HG03460 (cell line): ENCODE results near the gene KPNA4.
"Not testable (repeated sequence)": the region's sequence is repeated elsewhere in the genome, so short reads cannot be mapped to it uniquely, and the experiment has no call there.

Experiments used
- ATAC-seq: cut with Tn5 transposase; IDR thresholded peaks from one replicate; pipeline ENCODE4 v1.9.1; 2021; ENCODE audit not compliant: unreplicated experiment

KPNA4 gene, protein sequence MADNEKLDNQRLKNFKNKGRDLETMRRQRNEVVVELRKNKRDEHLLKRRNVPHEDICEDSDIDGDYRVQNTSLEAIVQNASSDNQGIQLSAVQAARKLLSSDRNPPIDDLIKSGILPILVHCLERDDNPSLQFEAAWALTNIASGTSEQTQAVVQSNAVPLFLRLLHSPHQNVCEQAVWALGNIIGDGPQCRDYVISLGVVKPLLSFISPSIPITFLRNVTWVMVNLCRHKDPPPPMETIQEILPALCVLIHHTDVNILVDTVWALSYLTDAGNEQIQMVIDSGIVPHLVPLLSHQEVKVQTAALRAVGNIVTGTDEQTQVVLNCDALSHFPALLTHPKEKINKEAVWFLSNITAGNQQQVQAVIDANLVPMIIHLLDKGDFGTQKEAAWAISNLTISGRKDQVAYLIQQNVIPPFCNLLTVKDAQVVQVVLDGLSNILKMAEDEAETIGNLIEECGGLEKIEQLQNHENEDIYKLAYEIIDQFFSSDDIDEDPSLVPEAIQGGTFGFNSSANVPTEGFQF

DNA sequence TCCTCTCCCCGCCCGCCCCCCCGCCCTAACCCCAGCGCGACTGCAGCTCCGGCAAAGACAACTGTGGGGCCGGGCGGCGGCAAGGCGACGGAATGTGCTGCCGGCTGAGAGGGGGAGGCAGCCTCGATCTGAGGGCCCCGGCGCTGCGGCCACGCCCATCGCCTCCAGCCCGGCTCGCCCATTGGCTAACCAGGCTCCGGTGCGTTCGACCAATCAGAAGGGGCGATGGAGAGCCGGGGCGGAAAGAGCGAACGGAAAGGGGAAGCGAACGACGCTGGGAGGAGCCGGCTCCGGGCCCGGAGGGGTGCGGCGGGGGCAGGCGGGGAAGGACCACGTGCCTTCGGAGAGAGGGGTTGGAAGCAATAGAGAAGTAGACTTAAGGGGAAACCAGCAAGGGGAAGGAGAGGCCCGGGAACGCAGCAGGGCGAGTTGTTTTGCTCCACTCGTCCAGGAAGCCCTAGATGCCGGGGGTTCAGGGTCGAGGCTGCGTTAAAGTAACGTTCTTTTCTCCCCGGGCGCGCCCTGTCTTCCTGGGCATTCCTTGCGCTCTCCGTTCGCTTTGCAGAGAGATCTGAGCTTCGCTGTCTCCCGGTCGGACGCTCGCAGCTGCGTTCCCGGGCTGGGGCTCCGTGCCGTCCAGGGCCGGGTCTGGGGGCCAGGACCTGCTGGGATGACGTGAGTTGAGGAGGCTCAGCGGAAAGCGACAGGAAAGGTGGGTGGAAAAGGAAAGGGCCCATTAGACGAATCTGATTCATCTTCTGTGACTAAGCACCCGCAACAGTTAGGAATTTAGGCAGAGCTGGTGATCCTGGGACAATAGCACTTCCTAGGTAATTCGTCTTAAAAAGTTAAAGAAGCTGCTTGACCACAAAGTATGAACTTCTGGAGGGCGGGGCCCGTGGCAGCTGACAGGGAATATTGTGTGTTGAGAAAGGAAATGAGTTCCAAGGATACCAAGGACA is at the start of gene KPNA4:
Gene KPNA4 (minus strand): TSS at position 130 of the 962 bp plus-strand sequence. CDS start 289 bp downstream, outside the sequence.
- ATAC-seq, result peak; percentile 91

DNA sequence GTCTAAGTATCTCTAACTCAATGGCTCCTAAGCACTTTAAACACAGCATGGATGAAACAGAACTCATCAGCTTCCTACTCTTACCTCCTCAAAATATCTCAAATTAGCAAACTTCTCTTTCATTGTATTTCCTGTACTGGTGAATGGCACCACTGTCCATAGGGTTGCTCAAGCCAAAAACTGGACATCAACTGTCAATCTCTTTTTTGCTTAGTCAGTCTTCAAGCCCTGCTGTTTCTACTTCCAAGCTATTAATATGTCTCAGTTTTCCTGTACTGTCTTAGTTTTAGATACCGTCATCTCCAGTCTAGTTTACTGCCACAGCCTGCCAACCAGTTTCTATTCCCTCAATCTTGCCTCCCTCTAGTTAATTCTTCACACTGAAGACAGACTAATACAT is 48.3 kb upstream of the KPNA4 start:
- ATAC-seq, result no peak

DNA sequence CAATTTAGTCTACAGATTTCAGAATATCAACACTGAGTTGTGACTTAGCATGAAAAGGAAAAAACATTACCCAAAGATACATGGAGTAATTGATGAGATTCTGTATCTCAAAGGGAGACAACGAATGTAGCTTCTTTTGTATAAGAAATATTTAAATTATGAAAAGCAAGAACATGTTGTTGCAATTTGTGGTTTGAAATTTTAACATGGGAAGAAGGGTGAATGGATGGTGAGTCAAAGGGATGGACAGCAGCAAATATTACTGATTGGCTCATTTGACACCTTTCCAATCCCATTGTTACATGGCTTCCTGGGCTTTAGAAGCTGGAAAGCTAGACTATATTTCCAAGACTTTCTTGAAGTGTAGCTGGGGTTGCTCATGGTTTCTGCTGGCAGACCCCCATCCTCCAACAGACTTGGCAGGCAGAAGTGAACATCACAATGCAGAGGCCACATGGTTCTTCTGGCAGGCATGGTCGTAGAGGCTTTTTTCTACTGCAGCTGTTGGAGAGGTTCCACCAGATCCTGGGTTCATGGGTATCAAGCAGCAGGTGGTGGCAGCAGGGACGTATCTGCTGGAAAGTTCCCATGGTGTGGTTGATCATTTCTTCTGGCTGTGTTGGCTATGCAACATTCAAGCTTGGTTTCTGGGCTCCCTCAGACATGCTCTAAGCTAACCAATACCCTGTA is 47.2 kb upstream of the KPNA4 start:
- no peak for ATAC-seq

DNA sequence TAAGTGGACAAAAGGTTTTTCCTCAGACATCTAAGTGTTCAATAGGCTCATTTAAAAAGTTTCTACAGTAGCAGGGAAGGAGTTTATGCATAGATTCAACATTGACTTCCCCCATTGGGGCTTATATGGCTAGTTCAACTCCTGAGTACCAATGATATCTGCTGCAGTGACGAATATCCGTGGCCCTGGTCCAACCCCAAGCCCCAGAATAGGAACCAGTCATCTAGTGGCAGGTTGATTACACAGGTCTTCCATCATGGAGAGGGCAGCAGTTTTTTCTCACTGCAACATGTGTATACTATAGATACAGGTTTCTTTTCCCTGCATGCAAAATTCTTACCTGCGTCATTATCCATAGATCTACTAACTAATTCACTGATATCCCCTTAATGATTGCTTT is 45.8 kb upstream of the KPNA4 start:
- ATAC-seq, result no peak

DNA sequence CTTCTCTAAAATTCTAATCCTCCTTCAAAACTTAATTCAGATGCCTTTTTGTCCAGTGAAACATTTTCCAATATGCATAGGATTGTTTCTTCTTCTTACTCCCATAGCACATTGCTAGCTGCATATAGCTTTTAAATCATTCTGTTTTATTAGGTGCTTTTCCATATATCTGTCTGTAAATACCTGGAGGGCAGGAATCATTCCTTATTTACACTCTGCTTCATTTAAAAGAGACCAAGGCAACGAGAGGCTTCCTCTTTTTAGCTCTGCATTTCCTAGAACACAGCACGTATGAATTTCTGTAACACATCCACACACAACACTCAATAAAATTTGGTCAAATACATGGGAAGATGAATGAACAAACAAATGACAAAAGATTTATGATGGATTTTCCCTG is 43.5 kb upstream of the KPNA4 start:
- no peak for ATAC-seq

DNA sequence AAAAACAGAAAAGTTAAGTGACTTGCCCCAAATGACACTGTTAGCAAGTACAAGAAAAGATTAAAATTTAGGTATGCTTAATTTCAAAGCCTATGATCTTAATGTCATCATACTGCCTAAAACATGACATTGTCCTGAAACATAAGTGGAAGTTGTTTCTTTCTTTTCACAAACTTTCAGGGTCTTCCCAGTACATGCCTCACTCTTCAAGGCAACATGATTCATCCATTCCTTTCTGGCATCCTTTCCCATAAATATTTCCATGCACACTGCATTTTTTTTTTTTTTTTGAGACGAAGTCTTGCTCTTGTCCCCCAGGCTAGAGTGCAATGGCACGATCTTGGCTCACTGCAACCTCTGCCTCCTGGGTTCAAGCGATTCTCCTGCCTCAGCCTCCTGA is 42.5 kb upstream of the KPNA4 start:
- ATAC-seq, result no peak

DNA sequence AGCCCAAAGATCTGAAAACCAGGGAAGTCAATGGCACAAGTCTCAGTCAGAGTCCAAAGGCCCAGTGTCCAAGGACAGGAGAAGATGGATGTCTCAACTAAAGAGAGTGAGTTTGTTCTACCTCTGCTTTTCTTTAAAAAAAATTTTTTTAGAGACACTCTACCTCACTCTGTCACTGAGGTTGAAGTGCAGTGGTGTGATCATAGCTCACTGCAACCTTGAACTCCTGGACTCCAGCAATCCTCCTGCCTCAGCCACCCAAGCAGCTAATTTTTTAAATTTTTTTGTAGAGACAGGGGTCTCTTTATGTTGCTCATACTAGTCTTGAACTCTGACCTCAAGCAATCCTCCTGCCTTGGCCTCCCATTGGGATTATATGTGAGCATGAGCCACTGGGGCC is 39.9 kb upstream of the KPNA4 start:
- ATAC-seq, result no peak

DNA sequence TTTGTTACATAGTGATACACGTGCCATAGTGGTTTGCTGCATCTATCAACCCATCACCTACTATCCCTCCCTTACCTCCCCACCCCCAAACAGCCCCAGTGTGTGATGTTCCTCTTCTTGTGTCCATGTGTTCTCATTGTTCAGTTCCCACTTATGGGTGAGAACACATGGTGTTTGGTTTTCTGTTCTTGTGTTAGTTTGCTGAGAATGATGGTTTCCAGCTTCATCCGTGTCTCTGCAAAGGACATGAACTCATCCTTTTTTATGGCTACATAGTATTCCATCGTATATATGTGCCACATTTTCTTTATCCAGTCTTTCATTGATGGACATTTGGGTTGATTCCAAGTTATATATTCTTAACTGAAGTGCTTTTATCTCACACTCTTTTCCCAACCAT is 38.5 kb upstream of the KPNA4 start:
- ATAC-seq, result not testable (repeated sequence)

DNA sequence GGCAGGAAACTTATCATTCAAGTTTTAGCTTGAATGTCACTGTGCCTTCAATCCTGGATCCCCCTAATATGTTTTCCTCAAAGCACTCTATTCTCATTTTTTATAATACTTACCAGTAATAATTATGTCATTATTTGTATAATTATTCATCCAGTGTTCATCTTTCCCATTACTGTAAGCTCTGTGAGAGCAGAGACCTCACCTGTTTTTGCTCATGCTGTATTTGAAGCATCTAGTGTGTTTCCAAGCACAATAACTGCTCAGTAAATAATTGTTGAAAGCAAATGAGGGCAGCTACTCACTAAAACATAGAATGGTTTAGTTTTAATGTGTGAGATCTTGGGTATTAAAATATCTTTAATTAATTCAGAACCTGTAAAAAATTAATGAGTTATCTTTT is 36.9 kb upstream of the KPNA4 start:
- no peak for ATAC-seq

DNA sequence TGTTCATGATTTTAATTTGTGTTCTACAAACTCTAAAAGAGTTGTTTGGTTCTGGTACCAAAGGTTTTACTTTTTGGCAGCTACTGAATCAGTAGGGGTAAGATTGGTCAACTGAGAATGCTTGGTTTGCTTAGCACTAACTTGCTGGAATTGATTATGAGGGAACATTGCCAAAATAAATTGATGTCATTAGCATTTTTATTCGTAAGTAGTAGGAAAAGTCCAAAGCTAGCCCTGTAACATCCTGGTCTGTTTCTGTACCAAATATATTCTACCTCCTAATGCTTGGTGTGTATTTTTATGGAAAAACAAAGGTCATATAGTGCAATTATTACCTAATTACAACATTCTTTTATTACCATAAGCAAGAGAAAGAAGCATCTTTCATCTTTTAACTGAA is 35.9 kb upstream of the KPNA4 start:
- no peak for ATAC-seq

DNA sequence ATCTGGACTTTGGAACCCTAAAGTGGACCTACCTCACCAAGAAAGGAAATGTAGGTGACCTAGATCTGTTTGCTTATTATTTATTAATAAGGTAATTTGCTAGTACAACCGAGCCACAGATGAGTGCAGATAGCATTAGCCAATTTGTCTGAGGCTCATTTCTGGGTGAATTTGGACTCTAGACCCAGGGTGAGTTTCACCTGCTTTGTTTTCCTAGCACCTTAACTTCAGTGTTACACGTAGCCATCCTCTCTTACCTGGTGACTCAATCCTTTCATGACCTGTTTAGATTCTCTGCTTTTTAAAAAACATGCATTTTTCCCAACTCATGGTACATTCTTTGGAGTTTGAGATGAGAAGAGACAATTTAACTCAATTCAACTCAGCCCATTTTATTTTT is 33.5 kb upstream of the KPNA4 start:
- ATAC-seq, result no peak

DNA sequence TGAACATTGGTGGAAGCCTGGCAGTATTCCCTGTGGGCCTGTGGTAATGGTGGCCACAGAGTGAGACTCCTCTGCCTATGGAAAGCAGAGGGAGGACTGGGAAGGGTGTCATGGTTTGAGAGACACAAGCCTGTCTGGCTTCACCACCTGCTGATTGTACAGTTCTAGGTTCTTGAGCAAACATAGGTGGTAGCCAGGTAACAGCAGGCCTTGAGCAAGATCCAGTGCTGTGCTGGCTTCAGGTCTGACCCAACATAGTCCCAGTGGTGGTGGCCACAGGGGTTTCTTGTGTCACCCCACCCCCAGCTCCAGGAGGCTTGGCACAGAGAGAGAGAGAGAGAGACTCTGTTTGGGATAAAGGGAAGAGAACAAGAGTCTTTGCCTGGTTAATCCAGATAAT is 22.7 kb upstream of the KPNA4 start:
- ATAC-seq, result no peak

DNA sequence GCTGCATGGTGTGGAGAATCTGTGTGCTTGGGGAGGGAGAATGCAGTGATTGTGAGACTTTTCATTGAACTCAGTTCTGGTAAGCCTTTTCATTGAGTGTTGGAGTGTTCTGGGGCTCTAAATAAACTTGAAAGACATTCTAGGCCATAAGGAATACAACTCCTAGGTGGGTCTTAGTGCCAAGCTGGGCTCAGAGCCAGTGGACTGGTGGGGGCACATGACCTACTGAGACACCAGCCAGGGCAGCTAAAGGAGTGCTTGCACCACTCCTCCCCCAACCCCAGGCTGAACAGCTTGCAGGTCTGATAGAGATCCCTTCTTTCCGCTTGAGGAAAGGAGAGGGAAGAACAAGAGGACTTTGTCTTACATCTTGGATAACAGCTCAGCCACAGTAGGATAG is 21.7 kb upstream of the KPNA4 start:
- no peak for ATAC-seq

DNA sequence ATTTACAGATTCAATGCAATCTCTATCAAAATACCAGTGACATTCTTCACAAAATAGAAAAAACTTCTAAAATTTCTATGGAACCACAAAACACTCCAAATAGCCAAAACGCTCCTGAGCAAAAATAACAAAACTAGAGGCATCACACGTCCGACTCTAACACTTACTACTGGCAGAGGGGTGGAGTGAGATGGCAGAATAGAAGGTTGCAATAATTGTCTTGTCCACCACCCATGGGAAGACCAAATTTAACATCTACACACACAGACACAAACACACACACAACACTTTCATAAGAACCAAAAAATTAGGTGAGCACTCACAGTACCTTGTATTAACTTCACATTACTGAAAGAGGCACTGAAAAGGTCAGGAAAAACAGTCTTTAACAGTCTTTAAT is 21.3 kb upstream of the KPNA4 start:
- no peak for ATAC-seq

DNA sequence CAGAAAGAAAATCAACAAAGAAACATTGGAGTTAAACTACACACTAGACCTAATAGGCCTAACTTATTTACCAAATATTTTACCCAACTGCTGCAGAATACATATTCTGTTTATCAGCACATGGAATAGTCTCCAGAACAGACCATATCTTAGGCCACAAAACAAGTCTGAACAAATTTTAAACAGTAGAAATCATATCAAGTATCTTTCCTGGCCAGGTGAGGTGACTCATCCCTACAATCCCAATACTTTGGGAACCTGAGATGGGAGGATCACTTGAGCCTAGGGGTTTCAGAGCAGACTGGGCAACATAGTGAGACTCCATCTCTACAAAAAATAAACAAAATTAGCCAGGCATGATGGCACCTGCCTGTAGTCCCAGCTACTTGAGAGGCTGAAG is 18.1 kb upstream of the KPNA4 start:
- ATAC-seq, result no peak

DNA sequence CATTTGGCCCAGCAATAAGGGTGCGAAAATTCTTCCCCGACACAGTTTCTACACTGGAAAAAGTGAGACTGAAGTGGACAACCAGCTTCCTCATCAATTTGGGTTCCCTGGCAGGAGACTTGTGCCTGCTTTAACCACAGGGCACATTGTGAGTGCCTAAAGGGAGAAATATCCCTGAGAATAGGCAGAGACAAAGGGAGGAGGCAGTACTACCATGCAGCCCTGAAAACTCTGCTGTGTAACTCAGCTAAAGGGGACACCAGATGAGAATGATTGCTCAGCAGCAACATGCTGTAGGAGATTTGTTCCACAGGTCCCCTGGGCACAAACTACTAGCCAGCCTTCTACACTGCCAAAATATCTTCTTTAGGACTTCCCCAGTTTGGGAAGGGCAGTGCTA is 15.6 kb upstream of the KPNA4 start:
- ATAC-seq, result no peak

DNA sequence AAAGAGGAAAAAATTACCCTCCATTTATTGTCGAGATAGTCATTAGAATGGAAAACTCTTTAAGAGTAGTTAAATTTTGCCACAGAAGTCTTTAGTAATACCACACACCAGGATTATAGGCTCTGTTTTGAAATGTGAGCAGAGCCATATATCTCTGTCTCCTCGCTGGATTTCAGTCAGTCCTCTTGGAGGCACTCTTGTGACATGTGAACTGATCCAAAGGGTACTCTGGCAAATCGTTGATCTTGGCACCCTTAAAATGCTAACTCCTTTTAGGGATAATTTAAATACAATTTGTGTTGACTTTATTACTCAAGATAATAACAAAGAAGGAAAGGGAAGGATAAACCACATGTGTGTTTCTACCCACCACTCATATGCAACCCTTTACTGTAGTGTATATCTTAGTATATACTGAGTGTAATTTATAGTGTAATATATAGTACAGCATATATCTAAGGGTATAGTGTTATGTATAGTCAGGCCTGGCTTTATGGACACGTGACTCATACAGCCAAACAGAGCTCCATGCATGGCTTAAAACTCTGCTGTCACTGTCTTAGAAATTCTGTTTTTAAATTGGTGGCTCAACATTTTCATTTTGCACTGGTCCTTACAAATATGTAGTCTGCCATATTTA is 12.3 kb upstream of the KPNA4 start:
- ATAC-seq, result no peak

DNA sequence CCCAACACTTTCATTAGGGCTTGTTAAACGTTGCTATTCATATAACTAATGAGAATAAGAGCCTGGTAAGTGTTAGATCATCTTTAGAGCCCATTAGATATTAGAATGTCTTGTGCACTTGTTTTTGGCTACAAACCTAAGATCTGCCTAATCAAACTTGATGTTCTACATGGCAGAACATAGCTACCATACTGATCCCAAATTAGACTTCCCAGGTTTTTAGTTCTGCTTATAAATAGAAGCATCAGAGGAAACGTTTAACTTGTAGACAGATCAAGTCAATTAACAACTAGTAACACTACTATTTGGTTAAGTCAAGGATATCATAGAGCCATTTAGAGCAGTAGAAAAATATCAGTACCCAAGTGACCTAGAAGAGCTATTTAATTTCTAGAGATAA is 11.7 kb upstream of the KPNA4 start:
- ATAC-seq, result no peak

DNA sequence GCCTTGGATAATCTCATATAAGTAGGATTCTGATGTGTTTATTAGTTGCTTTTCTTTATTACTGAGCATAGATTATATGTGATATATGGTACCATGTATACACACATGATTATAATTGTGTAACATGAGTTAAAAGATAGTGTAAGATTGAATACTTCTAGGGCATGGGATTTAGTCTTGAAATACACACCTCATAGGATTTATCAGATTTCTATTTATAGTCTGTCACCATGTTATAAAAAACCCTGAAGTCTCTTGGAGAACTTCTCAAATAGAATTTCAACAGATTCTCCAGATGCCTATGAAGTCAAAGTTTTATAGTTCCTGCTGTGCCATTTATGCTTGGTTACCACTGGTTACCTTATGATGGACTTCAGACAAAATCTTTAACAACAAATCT is 11.2 kb upstream of the KPNA4 start:
- no peak for ATAC-seq

DNA sequence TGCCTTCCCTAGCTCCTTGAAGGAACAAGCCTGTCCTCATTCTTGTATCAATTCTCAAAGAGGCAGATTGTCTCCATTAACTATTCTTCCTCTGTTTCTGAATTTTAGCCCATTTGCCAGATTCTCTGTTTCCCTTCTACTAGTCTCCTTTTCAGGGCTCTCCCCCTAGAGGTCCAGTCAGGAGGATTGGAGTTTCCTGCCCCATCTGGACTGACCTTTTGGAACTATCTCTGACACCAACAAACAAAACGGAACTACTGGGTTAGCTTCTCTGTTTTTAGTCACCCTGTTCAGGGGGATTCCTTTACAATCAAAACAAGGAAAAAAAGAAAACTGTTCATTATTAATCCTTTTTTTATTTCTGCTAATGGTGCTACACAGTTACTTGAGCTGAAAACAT is 10.2 kb upstream of the KPNA4 start:
- no peak for ATAC-seq

DNA sequence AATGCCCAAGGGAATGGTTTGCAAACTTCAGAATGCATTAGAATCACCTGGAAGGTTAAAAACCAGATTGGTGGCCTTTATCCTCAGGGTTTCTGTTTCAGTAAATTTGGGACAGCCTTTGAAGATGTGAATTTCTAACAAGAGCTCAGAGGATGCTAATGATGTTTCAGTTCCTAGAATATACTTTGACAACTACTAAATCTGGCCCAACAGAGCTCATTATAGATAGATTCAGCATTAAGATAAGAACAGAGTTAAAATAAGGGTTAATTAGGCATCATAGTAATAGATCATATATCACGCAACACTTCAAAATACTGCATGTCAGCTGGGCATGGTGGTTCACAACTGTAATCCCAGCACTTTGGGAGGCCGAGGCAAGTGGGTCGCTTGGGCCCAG is 9.3 kb upstream of the KPNA4 start:
- no peak for ATAC-seq
